A549 (cell line): ENCODE measurements around the gene WDR20. TPM values are rescaled to one million over a fixed set of nuclear protein-coding genes. Genes with fewer than 3 reads are reported as not detected.

ENCODE experiments used
- ATAC-seq, 2 experiments: fragments of 200-7000 bp in 1 of 2; fragments of >200 bp in 1 of 2; cut with Nextera tagmentation in 1 of 2; cut with Tn5 transposase in 1 of 2; 3 replicates each; pipeline versions ENCODE4 v1.8.0 to v1.9.1; 2018 to 2020; ENCODE audit warnings: mild to moderate bottlenecking in 1 of 2, moderate library complexity in 1 of 2
- CTCF ChIA-PET: fragments of 300-600 bp; sonication (Branson Sonifier 250); formaldehyde crosslinking; extraction: SDS; loops from one replicate; lab custom pipeline; 2021; ENCODE audit warnings: antibody characterized with exemption, inconsistent platforms; lab: Yijun Ruan, JAX
- POLR2A ChIA-PET: fragments of 350-600 bp; formaldehyde crosslinking; extraction: SDS; loops from one replicate; lab custom pipeline; 2021; ENCODE audit warnings: antibody characterized with exemption, inconsistent platforms; lab: Yijun Ruan, JAX
- DNase-seq, 2 experiments: peaks; one replicate each; pipeline versions ENCODE4 v3.0.0 to v3.0.0-alpha.2; 2011 to 2016; ENCODE audit warnings: low read depth in 1 of 2, low spot score in 1 of 2
- FAIRE-seq: peaks from 2 replicates; lab custom pipeline; 2011; peaks lifted over from hg19 to GRCh38; lab: Jason Lieb, UNC
- H3K27ac ChIP-seq, 2 experiments: fragments of >200 bp; sonication (Bioruptor Twin); formaldehyde crosslinking; 3 replicates each; pipeline ENCODE4 v1.5.1; 2016 to 2017
- H3K4me1 ChIP-seq: fragments of >200 bp; sonication (Bioruptor Twin); formaldehyde crosslinking; 3 replicates; pipeline ENCODE4 v1.6.1; 2016
- H3K4me2 ChIP-seq: fragments of >200 bp; sonication (Bioruptor Twin); formaldehyde crosslinking; 3 replicates; pipeline ENCODE4 v1.6.1; 2016
- H3K4me3 ChIP-seq: fragments of >200 bp; sonication (Bioruptor Twin); formaldehyde crosslinking; 3 replicates; pipeline ENCODE4 v1.5.1; 2016
- H3K9me3 ChIP-seq: fragments of >200 bp; sonication (Bioruptor Twin); formaldehyde crosslinking; 3 replicates; pipeline ENCODE4 v1.6.1; 2016
- BHLHE40 ChIP-seq: IDR thresholded peaks from 2 replicates; pipeline ENCODE4 v1.6.1; 2012; ENCODE audit warnings: low read depth, low read length, inconsistent platforms
- CBX2 ChIP-seq: fragments of 200-600 bp; sonication (generic); IDR thresholded peaks from 2 replicates; pipeline ENCODE4 v1.6.1; 2016; ENCODE audit warnings: low read depth, mild to moderate bottlenecking, borderline replicate concordance
- CHD2 ChIP-seq: fragments of 150-350 bp; IDR thresholded peaks from 2 replicates; pipeline ENCODE4 v1.6.1; 2014; ENCODE audit warnings: low read length; ENCODE audit not compliant: partially characterized antibody
- CHD4 ChIP-seq: fragments of 200-600 bp; sonication (generic); IDR thresholded peaks from 2 replicates; pipeline ENCODE4 v1.6.1; 2016; ENCODE audit warnings: antibody characterized with exemption, mild to moderate bottlenecking, borderline replicate concordance
- EHMT2 ChIP-seq: fragments of 200-600 bp; sonication (generic); IDR thresholded peaks from 2 replicates; pipeline ENCODE4 v1.6.1; 2016; ENCODE audit warnings: antibody characterized with exemption, low read depth, mild to moderate bottlenecking, moderate library complexity
- EP300 ChIP-seq, 2 experiments: fragments of >200 bp; sonication (Bioruptor Twin); formaldehyde crosslinking; IDR thresholded peaks; 2 replicates in 1 of 2; 3 replicates in 1 of 2; pipeline ENCODE4 v1.6.1; 2016 to 2017
- FOSB ChIP-seq: fragments of 250-450 bp; sonication (Bioruptor Pico); IDR thresholded peaks from 2 replicates; pipeline ENCODE4 v1.5.0; 2020; ENCODE audit warnings: mild to moderate bottlenecking, moderate library complexity
- FOSL2 ChIP-seq, 2 experiments: fragments of 450-650 bp in 1 of 2; fragments of >200 bp in 1 of 2; sonication (Bioruptor Twin) in 1 of 2; formaldehyde crosslinking; IDR thresholded peaks; 2 replicates each; pipeline versions ENCODE4 v1.5.0 to v1.6.1; 2016 to 2020; ENCODE audit warnings: mild to moderate bottlenecking in 1 of 2, moderate library complexity in 1 of 2
- HOXB13 ChIP-seq: fragments of 250-450 bp; sonication (Bioruptor Pico); IDR thresholded peaks from 2 replicates; pipeline ENCODE4 v1.5.0; 2020; ENCODE audit warnings: low read depth, mild to moderate bottlenecking, moderate library complexity
- JUN ChIP-seq, 2 experiments: fragments of >200 bp; sonication (Bioruptor Twin); formaldehyde crosslinking; IDR thresholded peaks; 2 replicates in 1 of 2; 3 replicates in 1 of 2; pipeline ENCODE4 v1.6.1; 2016 to 2017
- JUNB ChIP-seq: fragments of >200 bp; sonication (Bioruptor Twin); formaldehyde crosslinking; IDR thresholded peaks from 2 replicates; pipeline ENCODE4 v1.6.1; 2016
- MAFK ChIP-seq: fragments of 450-650 bp; IDR thresholded peaks from 2 replicates; pipeline ENCODE4 v1.6.1; 2014; ENCODE audit not compliant: partially characterized antibody
- MYC ChIP-seq: IDR thresholded peaks from 2 replicates; pipeline ENCODE4 v1.6.1; 2012; ENCODE audit warnings: mild to moderate bottlenecking, inconsistent platforms, low read length, improper control_type of control experiment, borderline replicate concordance
- PHF8 ChIP-seq: fragments of 200-600 bp; sonication (generic); IDR thresholded peaks from 2 replicates; pipeline ENCODE4 v1.6.1; 2016; ENCODE audit warnings: low read depth, mild to moderate bottlenecking, antibody characterized with exemption, moderate library complexity, borderline replicate concordance
- POLR2A ChIP-seq: IDR thresholded peaks from 2 replicates; pipeline ENCODE4 v1.6.1; 2012; ENCODE audit warnings: mild to moderate bottlenecking, low read length
- RAD21 ChIP-seq, 2 experiments: fragments of >200 bp in 1 of 2; sonication (Bioruptor Twin) in 1 of 2; formaldehyde crosslinking in 1 of 2; IDR thresholded peaks in 1 of 2; conservative IDR thresholded peaks in 1 of 2; 2 replicates in 1 of 2; 3 replicates in 1 of 2; pipeline ENCODE4 v1.6.1; 2012 to 2018; ENCODE audit warnings: inconsistent platforms in 1 of 2
- SMC3 ChIP-seq: fragments of >200 bp; sonication (Bioruptor Twin); formaldehyde crosslinking; IDR thresholded peaks from 3 replicates; pipeline ENCODE4 v1.6.1; 2018; ENCODE audit warnings: inconsistent platforms
- ZFP36 ChIP-seq: fragments of 450-650 bp; IDR thresholded peaks from 2 replicates; pipeline ENCODE4 v1.6.1; 2014; ENCODE audit warnings: borderline replicate concordance; ENCODE audit not compliant: partially characterized antibody
- ZNF302 ChIP-seq: fragments of 250-450 bp; sonication (Bioruptor Pico); IDR thresholded peaks from 2 replicates; pipeline ENCODE4 v1.9.0; 2021; ENCODE audit warnings: inconsistent platforms, mild to moderate bottlenecking, moderate library complexity
- WGBS: methylation state at CpG from one replicate; pipeline ENCODE4 v1.1.6; 2017; ENCODE audit errors: missing lambda C conversion rate; 5-methylcytosine and 5-hydroxymethylcytosine counted together
- polyA plus RNA-seq, 4 experiments: library from polyadenylated mRNA; depleted of rRNA in 3 of 4; stranded (reverse); fragments of >200 nt; fragmentation: RNase III in 1 of 4; extraction: RNeasy Plus Mini Kit Qiagen cat#74134 plus additional on column Dnase treatment in 1 of 4; gene quantifications; 2 replicates in 3 of 4; 3 replicates in 1 of 4; pipeline ENCODE4 v1.2.3, GENCODE V29; 2011 to 2017
- TF ChIP-seq, protein P1 (sequence below): fragments of >200 bp; sonication (Bioruptor Twin); formaldehyde crosslinking; IDR thresholded peaks from 2 replicates; pipeline ENCODE4 v1.6.1; 2016
- TF ChIP-seq, protein P2 (sequence below): fragments of >200 bp; sonication (Bioruptor Twin); formaldehyde crosslinking; IDR thresholded peaks from 3 replicates; pipeline ENCODE4 v1.5.1; 2016
- TF ChIP-seq, protein P3 (sequence below): fragments of 250-450 bp; sonication (Bioruptor Pico); IDR thresholded peaks from 2 replicates; pipeline ENCODE4 v1.5.0; 2021; ENCODE audit warnings: mild to moderate bottlenecking, moderate library complexity, borderline replicate concordance

The WDR20 gene
- polyA plus RNA-seq, 2 of the 4 experiments (the other 2 are of a cell fraction) = 19.5 to 20.6 TPM

DNA sequence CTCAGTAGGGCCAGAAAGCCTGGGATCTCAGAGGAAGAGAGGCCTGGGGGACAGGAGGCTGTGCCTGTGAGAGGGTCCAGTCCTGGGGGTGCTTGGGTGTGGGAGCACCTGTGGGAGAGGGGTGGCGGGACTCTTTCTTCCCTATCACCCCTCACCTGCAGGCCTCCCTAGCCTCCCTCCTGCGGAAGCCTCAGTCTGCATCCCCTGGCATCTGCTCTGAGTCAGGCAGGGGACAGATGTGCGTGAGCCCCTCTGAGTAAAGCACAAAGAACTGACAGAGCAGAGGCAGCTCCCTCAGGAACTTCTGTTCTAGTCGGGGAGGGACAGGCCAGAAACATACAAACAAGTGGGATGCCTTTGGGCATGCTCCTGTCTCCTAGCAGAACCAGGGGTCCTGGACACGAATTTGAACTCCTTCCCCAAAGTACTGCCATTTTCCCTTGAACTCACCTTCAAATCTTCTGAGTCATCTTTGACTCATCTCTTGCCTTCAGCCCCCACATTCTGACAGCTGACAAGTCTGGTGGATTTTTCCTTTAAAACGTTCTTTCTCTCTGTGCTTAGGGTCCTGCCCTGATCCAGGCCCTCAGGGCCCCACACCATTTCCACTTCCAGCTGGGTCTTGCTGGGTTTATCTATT, 44.3 kb upstream of the WDR20 start:
- DNase-seq = no peak
- CTCF ChIA-PET = interaction anchor here (0.9 to 3.6 kb wide), 23 partner anchors 11 to 388 kb away, joined by 3 to 42 read pairs (median 9); no protein-coding TSS in a partner anchor
- H3K4me2 ChIP-seq = peak overlapping the region; percentile 31; the same call in 2 of the 3 replicates
- no peak overlapping the region for H3K4me3 ChIP-seq
- no peaks in the 10 kb centered on the region for H3K9me3 ChIP-seq
- no peak for TF ChIP-seq CBX2
- peak; percentile 11; the same call in 1 of the 2 replicates for TF ChIP-seq FOSL2 (IDR thresholded peaks at IDR 0.05)
- no peak; the same call in 1 of the 2 replicates for TF ChIP-seq FOSL2 (CRISPR knock-in tag; IDR thresholded peaks at IDR 0.05)
- TF ChIP-seq, all 56 proteins: peak for 1
- POLR2A ChIA-PET = interaction anchor here (0.6 kb wide), 1 partner anchor 8 kb away, joined by 4 read pairs; no protein-coding TSS in a partner anchor
- H3K4me1 ChIP-seq = peaks cover 18% of the 10 kb centered on the region
- FAIRE-seq = no peak
- peak overlapping the region in 1 of 2 experiments; percentile 32; a peak in 2 of 6 replicates for H3K27ac ChIP-seq
- ATAC-seq = no peak
- 59% methylated on average over 6 of the region's 6 CpGs for WGBS

DNA sequence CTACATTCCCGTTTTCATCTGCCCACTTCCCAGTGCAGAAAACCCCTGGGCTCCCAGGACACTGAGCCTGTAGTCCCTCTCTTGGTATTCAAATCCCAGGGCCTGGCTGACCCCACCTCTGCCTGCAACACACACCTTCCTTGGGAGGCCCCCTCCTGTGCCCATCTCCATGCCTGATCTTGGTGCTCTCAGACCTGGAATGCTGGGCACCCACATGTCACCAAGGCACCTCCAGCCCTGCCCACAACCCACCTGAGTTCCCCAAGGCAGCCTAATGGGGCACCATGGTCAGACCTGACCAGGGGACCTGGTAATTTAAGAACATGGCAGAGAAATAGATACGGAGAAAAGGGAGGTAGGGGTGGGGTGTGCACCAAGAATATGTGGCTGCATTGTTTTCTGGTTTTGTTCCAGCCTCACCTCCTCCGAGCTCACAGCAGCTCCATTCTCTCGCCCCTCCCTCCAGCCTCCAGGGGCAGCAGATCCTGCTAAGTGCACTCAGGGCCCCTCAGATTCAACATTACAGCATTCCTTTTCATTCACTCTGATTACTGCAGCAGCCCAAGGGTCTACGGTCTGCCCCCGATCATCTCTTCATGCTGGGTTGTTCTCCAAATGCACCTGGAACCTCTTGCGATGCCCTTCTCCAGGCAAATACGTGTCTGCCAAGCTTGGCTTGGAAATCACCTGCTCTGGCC, 43.7 kb upstream of the WDR20 start:
- CTCF ChIA-PET = interaction anchor here (0.7 to 3.6 kb wide), 46 partner anchors 8 to 389 kb away, joined by 3 to 42 read pairs (median 5); partner anchors contain the start of gene DYNC1H1
- Histone ChIP-seq H3K27ac (peak overlapping the region in 1 of 2 experiments; percentile 32; a peak in 2 of 6 replicates), H3K4me1 (peaks cover 18% of the 10 kb centered on the region), H3K9me3 (no peaks in the 10 kb centered on the region), H3K4me2 (peak overlapping the region; percentile 31; the same call in 2 of the 3 replicates), H3K4me3 (no peak overlapping the region)
- ATAC-seq (peak; percentile 71 to 72; a peak in 5 of 6 replicates), FAIRE-seq (no peak), DNase-seq (no peak)
- TF ChIP-seq JUN (IDR thresholded peaks at IDR 0.05) (no peak), EP300 (IDR thresholded peaks at IDR 0.05) (no peak), MYC (no peak), CHD4 (no peak), PHF8 (no peak), CHD2 (no peak), CBX2 (no peak), EHMT2 (no peak), POLR2A (no peak), FOSB (CRISPR knock-in tag) (no peak), JUNB (no peak), ZFP36 (no peak), HOXB13 (CRISPR knock-in tag) (no peak), MAFK (no peak), FOSL2 (IDR thresholded peaks at IDR 0.05) (no peak), FOSL2 (CRISPR knock-in tag; IDR thresholded peaks at IDR 0.05) (no peak)
- TF ChIP-seq, protein P1, sequence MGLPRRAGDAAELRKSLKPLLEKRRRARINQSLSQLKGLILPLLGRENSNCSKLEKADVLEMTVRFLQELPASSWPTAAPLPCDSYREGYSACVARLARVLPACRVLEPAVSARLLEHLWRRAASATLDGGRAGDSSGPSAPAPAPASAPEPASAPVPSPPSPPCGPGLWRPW = no peak
- POLR2A ChIA-PET = interaction anchor here (0.6 kb wide), 1 partner anchor 8 kb away, joined by 4 read pairs; no protein-coding TSS in a partner anchor
- 74% methylated on average over 8 of the region's 8 CpGs for WGBS

DNA sequence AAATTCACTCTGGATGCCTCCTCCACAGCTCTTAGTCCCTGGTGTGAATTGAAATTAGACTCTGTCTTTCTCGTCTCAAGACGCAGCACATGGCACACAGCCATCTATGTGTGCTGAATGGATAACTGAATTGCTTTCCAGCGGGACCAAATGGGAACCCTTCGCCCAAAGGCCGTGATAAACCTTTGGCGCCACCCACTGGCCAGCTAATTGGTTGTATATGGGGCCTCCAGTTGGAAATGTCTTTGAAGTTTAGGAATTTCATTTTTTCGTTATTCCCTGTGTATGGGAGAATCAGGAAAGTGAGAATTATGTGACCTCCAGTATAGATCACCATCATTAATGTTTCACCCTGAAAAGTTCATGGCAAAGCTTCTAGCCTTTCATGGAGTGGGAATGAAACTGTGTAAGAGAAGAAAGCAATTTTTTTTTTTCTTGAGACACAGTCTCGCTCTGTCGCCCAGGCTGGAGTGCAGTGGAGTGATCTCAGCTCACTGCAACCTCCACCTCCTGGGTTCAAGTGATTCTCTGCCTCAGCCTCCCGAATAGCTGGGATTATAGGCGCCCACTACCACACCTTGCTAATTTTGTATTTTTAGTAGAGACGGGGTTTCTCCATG, 43.0 kb upstream of the WDR20 start:
- peaks cover 18% of the 10 kb centered on the region for H3K4me1 ChIP-seq
- ATAC-seq = peak; percentile 82 to 92
- no peak for TF ChIP-seq BHLHE40
- TF ChIP-seq, protein P2, sequence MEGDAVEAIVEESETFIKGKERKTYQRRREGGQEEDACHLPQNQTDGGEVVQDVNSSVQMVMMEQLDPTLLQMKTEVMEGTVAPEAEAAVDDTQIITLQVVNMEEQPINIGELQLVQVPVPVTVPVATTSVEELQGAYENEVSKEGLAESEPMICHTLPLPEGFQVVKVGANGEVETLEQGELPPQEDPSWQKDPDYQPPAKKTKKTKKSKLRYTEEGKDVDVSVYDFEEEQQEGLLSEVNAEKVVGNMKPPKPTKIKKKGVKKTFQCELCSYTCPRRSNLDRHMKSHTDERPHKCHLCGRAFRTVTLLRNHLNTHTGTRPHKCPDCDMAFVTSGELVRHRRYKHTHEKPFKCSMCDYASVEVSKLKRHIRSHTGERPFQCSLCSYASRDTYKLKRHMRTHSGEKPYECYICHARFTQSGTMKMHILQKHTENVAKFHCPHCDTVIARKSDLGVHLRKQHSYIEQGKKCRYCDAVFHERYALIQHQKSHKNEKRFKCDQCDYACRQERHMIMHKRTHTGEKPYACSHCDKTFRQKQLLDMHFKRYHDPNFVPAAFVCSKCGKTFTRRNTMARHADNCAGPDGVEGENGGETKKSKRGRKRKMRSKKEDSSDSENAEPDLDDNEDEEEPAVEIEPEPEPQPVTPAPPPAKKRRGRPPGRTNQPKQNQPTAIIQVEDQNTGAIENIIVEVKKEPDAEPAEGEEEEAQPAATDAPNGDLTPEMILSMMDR = peak; percentile 87
- no peak for TF ChIP-seq ZFP36
- peak; percentile 89 to 91 for TF ChIP-seq RAD21 (conservative IDR thresholded peaks at IDR 0.05 in 1 of 2, IDR thresholded peaks at IDR 0.05 in 1 of 2)
- peak; percentile 82 for TF ChIP-seq SMC3
- TF ChIP-seq, protein P3, sequence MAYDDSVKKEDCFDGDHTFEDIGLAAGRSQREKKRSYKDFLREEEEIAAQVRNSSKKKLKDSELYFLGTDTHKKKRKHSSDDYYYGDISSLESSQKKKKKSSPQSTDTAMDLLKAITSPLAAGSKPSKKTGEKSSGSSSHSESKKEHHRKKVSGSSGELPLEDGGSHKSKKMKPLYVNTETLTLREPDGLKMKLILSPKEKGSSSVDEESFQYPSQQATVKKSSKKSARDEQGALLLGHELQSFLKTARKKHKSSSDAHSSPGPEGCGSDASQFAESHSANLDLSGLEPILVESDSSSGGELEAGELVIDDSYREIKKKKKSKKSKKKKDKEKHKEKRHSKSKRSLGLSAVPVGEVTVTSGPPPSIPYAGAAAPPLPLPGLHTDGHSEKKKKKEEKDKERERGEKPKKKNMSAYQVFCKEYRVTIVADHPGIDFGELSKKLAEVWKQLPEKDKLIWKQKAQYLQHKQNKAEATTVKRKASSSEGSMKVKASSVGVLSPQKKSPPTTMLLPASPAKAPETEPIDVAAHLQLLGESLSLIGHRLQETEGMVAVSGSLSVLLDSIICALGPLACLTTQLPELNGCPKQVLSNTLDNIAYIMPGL (CRISPR knock-in tag) = no peak
- no peak for TF ChIP-seq ZNF302 (CRISPR knock-in tag)
- TF ChIP-seq, all 56 proteins: peak for 3
- H3K27ac ChIP-seq = 0 out of 6 replicates have a peak overlapping the region, but pooled peaks of 1 of the 2 experiments have one; percentile 8
- ChIA-PET CTCF (interaction anchor here (0.7 to 3.6 kb wide), 49 partner anchors 9 to 389 kb away, joined by 3 to 42 read pairs (median 4); partner anchors contain the start of gene DYNC1H1), POLR2A (no interaction called here)
- peak overlapping the region; percentile 31; the same call in 2 of the 3 replicates for H3K4me2 ChIP-seq
- no peaks in the 10 kb centered on the region for H3K9me3 ChIP-seq
- H3K4me3 ChIP-seq = no peak overlapping the region
- DNase-seq (peak; percentile 70 to 76), FAIRE-seq (no peak)
- 28% methylated on average over 12 of the region's 12 CpGs for whole genome bisulfite sequencing
